ENCODE data around the gene SCARF1.
"Not testable (repeated sequence)": the region's sequence is repeated elsewhere in the genome, so short reads cannot be mapped to it uniquely, and the experiment has no call there.

SCARF1 gene

GRCh38 chr17:1645207-1646171, at the start of gene SCARF1:
SCARF1 (minus strand) TSS chr17:1645732; CDS start chr17:1645697, 35 bp downstream.
- in situ Hi-C loops (cut with MboI; ENCODE audit: low sequenced_read_pairs) = loop anchor here (10.0 kb wide), 1 partner anchor 71 kb away; no protein-coding TSS in a partner anchor

DNA sequence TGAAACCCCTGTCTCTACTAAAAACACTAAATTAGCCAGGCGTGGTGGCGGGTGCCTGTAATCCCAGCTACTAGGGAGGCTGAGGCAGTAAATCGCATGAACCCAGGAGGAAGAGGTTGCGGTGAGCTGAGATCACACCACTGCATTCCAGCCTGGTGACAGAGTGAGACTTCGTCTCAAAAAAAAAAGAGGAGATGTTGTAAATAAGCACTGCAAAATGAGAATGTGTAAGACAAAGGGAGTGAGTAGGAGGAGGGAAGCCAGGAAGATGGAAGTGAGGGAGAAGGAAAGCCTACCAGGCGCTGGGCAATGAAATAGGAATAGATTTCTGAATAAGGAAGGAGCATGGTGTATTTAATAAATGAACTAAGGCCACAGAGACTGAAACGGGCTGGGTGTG, 47.8 kb upstream of the SCARF1 start:
- in situ Hi-C loops (cut with MboI; ENCODE audit: low sequenced_read_pairs) = no loop called here

DNA sequence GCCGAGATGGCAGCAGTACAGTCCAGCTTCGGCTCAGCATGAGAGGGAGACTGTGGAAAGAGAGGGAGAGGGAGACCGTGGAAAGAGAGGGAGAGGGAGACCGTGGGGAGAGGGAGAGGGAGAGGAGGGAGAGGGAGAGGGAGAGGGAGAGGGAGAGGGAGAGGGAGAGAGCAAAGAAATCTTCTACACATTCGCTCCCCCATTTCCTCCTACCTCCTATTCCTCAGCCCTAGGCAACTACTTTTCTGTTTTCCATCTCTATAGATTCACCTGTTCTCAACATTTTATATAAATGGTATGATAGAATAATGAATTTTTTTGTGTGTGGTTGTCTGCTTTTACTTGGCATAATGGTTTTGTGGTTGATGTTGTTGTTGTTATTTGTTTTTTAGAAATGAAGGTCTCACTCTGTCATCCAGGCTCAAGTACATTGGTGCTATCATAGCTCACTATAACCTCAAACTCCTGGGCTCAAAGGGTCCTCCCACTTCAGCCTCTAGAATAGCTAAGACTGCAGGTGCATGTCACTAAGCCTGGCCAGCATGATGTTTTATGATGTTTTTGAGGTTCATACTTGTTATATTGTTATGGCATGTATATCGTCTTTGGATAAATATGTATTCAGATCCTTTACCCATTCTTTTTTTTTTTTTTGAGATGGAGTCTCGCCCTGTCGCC, 45.2 kb upstream of the SCARF1 start:
- in situ Hi-C loops (cut with MboI; ENCODE audit: low sequenced_read_pairs) = no loop called here

GRCh38 chr17:1688405-1688804, 42.9 kb upstream of the SCARF1 start:
- in situ Hi-C loops (cut with MboI; ENCODE audit: low sequenced_read_pairs) = not testable (repeated sequence)

GRCh38 chr17:1686086-1686485, 40.6 kb upstream of the SCARF1 start:
- in situ Hi-C loops (cut with MboI; ENCODE audit: low sequenced_read_pairs) = no loop called here

DNA sequence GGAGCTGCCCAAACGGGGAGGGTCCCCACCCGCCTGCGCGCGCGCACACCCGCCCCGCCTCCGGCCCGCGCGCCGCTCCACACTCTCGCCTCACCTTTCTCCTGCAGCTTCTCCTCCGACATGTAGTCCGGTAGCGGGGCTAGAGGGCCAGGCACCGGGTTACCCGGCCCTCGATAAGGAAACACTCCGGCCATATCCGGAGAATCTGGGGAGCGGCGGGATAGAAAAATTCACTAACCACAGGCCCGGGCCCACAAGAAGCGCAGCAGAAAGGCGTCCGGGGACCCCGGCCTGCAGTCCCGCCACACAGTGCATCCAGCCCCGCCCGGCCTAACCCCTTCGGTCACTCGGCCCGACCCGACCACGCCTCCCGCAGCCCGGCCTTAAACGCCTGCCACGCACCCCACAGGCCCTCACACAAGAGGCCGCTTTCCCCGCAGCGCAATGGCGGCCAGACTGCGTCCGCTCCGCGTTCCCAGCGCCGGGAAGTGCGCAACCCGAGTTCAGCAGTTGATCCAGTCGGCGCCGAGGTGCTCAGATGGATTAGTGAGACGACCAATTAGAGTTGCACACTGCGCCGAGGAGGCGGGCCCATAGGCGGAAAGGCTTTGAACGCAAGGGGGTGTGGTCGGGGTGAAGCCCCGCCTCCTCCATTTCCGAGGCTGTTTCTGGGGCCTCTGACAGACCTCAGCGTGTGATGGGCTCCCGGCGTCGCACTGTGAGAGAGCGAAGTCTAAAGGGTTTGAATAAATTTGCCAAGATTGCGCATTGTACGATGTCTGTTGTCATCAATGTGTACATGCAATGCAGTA, 39.1 kb upstream of the SCARF1 start, which contains the start of gene PRPF8:
PRPF8 (minus strand) TSS at position 490 of the 812 bp plus-strand sequence; CDS start at position 194, 296 bp downstream.
- in situ Hi-C loops (cut with MboI; ENCODE audit: low sequenced_read_pairs) = no loop called here

DNA sequence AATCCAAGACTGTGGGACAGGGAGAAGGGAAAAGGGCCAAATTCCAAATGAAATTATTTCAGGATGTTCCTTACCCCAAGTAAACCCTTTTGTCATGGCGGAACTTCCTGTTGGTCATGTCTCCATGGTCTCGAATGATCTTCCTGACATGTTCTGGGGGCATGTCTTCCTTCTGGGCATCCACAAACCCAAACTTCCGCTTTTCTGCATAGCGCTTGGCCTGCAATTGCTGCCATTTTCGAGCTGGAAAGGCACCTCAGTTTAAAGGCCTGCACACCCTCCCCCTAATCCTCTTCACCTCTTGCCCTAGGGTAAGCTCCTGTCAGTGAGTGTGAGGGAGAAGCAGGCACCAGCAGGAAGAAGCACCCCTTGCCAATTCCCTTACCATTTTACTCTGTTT, 37.9 kb upstream of the SCARF1 start:
- in situ Hi-C loops (cut with MboI; ENCODE audit: low sequenced_read_pairs) = no loop called here

GRCh38 chr17:1676401-1676800, 30.9 kb upstream of the SCARF1 start:
- in situ Hi-C loops (cut with MboI; ENCODE audit: low sequenced_read_pairs) = no loop called here

DNA sequence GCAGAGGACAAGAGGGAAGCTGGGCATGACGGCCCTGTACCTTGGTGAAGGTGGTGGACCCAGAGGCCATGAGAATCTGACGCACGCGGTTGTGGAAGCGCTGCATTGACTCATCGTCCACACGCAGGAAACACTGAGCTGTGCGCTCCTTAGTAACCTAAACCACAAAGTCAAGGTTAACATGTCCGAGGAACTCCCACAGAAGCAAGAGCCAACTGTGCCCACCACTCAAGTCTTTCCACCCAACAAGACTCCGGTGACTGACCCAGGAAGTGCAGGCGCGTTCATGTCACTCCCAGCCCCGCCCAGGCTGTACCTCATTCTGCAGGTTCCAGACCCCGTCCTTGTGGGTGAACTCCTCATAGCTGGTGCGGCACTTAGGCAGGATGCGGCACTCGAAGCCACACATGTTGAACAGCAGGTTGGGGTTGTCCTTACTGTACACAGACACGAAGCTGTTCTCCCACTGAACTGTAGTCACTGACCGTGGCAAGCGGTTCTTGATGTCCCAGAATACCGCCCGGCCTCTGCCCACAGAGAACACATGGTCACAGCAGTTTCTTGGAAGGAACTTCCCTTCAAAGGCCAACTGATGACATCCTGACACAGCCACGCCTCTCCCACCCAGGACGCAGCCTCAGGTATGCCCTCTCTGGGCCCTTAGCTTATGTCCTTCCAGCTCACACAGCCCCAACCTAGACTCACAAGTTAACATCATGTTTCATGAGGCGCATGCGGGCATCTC, 27.7 kb upstream of the SCARF1 start:
- in situ Hi-C loops (cut with MboI; ENCODE audit: low sequenced_read_pairs) = no loop called here

DNA sequence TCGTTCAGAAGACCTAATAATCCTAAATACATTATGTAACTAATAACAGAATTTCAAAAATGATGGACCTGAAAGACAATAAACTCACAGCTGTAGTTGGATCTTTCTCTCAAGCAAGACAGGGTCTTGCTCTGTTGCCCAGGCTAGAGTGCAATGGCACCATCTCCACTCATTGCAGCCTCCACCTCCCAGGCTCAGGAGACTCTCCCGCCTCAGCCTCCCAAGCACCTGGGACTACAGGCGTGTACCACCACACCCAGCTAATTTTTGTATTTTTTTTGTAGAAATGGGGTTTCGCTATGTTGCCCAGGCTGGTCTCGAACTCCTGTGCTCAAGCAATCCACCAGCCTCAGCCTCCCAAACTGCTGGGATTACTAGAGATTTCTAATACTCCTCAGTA, 18.4 kb upstream of the SCARF1 start:
- in situ Hi-C loops (cut with MboI; ENCODE audit: low sequenced_read_pairs) = not testable (repeated sequence)

DNA sequence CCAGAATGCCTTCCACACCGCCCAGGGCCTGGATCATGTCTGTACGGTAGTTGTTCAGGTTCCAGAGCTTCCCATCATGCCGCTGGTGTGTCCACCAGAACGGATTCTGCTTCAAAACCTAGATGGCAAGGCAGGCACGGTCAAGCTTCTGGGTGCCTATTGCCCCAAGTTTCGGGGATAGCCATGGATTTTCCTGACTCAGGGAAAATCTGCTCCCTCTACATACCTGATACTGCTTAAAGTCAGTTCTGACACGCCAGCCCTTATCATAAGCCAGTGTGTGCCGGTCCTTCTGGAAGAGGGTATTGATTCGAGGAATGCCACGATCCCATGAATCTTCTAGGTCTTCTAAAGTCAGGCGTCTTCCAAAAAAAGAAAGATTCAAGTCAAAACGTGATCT, 15.5 kb upstream of the SCARF1 start:
- in situ Hi-C loops (cut with MboI; ENCODE audit: low sequenced_read_pairs) = no loop called here

DNA sequence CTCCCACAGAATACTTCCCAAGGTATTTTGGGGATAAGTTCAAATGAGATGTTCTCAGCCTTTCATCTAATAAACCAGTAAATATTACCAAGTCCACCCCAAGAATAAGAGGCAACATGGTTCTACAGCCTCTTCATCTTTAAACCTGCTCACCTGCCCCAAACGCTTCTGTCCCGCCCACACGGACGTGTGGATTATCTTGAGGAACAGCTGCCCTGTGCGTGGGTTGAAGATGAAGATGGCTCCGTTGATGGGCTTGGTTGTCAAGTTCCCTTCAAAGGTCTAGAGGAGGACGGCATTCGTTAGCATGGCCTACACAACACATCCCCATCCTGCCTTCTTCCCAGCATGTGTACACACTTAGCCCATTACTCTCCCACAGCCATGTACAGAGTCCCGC, 12.6 kb upstream of the SCARF1 start:
- in situ Hi-C loops (cut with MboI; ENCODE audit: low sequenced_read_pairs) = no loop called here

DNA sequence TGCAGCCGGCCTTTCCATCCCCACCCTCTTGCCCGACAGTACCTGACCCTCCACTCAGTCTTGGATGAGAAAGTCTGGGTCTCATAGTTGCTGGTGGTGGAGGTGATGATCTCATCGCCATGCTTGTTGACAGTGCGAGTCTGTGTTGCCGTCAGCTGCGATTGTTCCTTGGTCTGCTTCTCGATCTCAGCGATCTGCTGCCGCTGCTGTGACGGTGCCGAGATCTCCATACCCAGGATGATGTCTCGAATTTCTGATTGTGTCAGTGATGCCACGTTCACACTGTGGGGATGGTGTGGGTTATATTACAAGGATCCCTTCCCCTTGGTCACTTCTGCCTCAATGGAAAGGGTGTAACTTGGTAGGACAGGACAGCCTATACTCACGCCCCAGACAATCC, 8.2 kb upstream of the SCARF1 start:
- in situ Hi-C loops (cut with MboI; ENCODE audit: low sequenced_read_pairs) = no loop called here

DNA sequence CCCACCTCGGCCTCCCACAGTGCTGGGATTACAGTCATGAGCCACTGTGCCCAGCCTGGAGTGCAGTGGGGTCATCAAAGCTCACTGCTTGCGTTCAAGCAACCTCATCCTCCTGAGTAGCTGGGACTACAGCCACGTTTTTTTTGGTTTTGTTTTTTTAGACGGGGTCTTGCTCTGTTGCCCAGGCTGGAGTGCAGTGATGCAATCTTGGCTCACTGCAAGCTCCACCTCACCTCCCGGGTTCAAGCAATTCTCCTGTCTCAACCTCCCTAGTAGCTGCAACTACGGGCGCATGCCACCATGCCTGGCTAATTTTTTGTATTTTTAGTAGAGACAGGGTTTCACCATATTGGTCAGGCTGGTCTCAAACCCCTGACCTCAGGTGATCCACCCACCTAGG, 7.3 kb upstream of the SCARF1 start:
- in situ Hi-C loops (cut with MboI; ENCODE audit: low sequenced_read_pairs) = not testable (repeated sequence)

DNA sequence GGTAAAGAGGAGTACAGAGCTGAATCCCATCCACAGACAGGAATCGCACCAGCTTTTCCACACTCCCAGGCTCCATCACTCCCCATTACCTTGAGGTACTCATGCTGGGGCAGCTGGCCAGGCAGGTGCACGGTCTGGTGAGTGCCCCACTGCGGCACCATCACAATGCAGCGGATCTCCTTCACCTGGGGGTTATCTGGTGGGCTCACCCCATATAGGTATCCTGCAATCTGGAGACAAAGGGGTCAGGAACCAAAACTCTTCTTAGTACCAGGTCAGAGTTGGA, 6.0 kb upstream of the SCARF1 start:
- in situ Hi-C loops (cut with MboI; ENCODE audit: low sequenced_read_pairs) = no loop called here

DNA sequence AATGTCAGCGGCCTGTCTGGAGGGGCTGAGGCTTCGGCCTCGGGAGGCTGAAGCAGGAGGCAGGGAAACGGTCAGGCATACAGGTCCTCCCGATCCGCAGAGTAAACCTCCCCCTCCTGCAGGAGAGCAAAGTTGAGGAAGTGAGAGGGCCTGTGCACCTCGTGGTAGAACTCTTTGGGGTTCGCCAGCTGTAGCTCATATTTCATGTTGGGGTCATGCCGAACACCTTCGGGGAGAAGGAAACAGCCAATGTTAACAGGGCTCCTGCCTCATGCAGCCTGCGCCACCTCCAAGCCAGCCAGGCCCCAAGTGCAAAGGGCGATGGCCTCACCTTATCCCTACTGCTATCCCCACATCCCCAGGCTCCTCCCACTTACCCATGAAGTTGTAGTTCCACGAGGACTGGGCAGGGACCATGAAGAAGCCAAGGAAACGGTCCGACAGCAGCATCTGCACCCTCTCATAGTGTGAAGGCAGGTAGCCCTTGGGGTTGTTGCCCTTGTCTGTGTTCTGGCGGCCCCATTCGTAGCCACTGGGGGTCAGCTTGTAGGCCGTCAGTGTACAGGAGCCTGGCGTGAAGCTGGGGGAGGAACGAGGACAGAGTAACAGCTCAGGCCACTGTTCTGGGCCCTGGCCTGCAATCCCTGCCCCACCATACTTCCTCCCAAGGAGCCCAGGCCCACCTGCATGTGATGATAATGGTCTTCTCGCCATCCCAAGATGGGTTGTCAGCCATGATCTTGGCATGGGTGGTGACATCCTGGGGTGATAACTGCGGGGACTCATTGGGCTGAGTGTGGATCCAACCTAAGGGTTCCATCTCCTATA, 5.4 kb upstream of the SCARF1 start:
- in situ Hi-C loops (cut with MboI; ENCODE audit: low sequenced_read_pairs) = no loop called here

DNA sequence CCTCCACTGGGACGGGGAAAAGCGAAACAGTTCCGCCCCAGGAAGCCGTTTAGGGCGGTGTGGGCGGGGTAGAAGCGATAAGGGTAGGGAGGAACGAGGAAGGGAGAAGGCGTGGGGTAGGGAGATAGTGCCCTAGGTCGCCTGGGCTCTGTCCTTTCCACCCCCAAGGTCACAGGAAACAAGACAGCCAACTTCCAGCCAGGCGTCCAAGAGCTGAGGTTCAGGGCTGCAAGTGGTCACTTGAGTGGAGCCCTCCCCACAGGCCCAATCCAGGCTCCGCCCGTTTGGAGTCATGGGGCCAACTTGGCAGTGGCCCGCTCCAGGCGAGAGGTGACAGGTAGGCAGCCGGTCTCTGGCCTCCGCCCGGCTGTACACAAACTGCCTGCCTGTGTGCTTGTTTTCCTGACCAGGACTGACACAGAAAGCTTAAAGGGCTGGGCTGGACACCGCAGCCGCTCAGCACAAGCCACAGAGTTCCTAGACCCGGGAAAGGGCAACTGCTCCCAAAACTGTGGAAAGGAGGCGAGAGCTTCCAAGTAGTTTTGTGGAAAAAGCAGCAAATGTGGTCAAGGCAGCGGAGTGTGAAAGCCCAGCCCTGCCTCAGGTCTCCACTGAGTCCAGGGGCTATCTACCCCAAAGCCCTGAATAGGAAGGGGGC, 4.4 kb upstream of the SCARF1 start, which contains the start of gene RILP:
RILP (minus strand) TSS at position 23 of the 658 bp plus-strand sequence. CDS start 62 bp downstream, outside the sequence.
- in situ Hi-C loops (cut with MboI; ENCODE audit: low sequenced_read_pairs) = loop anchor here (10.0 kb wide), 1 partner anchor 75 kb away; no protein-coding TSS in a partner anchor

DNA sequence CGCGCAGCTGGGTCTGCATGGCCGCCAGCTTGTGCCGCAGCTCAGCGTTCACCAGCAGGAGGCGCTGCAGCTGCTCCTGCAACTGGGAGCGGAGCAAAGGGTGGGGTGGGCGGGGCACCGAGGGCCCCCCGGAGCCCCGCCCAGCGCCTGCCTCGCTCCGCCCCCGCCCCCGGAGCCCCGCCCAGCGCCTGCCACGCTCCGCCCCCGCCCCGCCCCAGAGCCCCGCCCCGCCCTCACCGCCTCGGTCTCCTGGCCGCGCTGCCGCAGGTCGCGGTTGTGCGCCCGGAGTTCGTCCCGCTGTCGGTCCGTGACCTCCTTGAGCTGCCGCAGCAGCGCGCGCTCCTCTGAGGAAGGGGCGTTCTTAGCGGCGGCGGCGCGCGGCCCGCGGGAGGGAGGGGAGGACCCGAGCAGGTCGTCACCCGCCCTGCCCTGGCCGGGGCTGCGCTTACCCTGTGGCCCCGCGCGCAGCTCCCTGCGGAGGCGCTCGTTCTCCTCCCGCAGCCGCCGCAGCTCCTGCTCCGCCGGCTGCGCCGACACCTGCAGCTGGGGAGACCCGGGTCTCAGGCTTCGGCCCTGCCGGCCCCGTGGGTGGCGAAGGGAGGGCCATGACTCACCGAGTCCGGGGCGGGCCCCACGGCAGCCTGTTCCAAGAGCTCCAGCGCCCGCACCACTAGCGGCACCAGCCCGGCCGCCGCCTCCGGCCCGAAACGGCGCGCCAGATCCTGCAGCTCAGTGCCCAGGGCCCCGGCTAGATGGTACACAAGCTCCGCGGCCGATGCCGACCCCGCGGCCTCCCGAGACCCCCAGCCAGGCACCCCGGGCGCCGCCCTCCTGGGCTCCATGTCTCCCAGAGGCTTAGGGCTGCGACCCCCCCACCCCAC, 3.7 kb upstream of the SCARF1 start:
- in situ Hi-C loops (cut with MboI; ENCODE audit: low sequenced_read_pairs) = loop anchor here (10.0 kb wide), 1 partner anchor 74 kb away; no protein-coding TSS in a partner anchor
